ENCODE results near the gene ZNF829.

DNA sequence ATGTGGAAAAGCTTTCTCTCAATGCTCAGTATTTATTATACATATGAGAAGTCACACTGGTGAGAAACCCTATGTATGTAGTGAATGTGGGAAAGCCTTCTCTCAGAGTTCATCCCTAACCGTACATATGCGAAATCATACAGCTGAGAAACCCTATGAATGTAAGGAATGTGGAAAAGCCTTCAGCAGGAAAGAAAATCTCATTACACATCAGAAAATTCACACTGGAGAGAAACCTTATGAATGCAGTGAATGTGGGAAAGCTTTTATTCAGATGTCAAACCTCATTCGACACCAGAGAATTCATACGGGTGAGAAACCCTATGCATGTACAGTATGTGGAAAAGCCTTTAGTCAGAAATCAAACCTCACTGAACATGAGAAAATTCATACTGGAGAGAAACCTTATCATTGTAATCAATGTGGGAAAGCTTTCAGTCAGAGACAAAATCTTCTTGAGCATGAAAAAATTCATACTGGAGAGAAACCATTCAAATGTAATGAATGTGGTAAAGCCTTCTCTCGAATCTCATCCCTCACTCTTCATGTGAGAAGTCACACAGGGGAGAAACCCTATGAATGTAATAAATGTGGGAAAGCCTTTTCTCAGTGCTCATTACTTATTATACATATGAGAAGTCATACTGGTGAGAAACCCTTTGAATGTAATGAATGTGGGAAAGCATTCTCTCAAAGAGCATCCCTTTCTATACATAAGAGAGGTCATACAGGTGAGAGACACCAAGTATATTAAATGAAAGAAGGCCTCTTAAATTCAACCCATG is 34.4 kb upstream of the ZNF829 start:
- no peak for TF ChIP-seq POLR2A (IDR thresholded peaks at IDR 0.05)
- TF ChIP-seq, protein P1, sequence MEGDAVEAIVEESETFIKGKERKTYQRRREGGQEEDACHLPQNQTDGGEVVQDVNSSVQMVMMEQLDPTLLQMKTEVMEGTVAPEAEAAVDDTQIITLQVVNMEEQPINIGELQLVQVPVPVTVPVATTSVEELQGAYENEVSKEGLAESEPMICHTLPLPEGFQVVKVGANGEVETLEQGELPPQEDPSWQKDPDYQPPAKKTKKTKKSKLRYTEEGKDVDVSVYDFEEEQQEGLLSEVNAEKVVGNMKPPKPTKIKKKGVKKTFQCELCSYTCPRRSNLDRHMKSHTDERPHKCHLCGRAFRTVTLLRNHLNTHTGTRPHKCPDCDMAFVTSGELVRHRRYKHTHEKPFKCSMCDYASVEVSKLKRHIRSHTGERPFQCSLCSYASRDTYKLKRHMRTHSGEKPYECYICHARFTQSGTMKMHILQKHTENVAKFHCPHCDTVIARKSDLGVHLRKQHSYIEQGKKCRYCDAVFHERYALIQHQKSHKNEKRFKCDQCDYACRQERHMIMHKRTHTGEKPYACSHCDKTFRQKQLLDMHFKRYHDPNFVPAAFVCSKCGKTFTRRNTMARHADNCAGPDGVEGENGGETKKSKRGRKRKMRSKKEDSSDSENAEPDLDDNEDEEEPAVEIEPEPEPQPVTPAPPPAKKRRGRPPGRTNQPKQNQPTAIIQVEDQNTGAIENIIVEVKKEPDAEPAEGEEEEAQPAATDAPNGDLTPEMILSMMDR (IDR thresholded peaks at IDR 0.05), result no peak
